ENCODE results near the gene OR5B12.

The OR5B12 gene

DNA sequence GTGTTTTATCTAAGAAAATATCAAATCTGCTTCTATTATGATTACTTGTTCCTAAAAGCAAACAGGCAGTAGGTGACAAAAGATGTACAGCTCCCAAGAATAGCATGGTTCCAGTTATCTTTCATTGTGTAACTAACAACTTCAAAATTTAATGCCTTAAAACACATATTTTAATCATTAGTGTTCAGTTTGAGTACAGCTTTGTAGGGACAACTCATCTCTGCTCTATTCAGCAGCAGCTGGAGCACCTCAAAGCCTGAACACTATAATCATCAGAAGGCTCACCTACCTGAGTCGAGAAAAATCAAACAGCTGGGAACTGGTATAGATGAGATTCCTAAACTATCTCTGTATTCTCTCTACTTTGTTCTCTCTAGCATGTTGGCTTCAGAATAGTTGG, 24.3 kb upstream of the OR5B12 start:
- TF ChIP-seq, protein P1, sequence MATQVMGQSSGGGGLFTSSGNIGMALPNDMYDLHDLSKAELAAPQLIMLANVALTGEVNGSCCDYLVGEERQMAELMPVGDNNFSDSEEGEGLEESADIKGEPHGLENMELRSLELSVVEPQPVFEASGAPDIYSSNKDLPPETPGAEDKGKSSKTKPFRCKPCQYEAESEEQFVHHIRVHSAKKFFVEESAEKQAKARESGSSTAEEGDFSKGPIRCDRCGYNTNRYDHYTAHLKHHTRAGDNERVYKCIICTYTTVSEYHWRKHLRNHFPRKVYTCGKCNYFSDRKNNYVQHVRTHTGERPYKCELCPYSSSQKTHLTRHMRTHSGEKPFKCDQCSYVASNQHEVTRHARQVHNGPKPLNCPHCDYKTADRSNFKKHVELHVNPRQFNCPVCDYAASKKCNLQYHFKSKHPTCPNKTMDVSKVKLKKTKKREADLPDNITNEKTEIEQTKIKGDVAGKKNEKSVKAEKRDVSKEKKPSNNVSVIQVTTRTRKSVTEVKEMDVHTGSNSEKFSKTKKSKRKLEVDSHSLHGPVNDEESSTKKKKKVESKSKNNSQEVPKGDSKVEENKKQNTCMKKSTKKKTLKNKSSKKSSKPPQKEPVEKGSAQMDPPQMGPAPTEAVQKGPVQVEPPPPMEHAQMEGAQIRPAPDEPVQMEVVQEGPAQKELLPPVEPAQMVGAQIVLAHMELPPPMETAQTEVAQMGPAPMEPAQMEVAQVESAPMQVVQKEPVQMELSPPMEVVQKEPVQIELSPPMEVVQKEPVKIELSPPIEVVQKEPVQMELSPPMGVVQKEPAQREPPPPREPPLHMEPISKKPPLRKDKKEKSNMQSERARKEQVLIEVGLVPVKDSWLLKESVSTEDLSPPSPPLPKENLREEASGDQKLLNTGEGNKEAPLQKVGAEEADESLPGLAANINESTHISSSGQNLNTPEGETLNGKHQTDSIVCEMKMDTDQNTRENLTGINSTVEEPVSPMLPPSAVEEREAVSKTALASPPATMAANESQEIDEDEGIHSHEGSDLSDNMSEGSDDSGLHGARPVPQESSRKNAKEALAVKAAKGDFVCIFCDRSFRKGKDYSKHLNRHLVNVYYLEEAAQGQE (IDR thresholded peaks at IDR 0.05; ENCODE audit: insufficient read depth in 1 of 2, low read depth in 2 of 2, low read length in 2 of 2): no peak
- no peak for TF ChIP-seq POLR2AphosphoS5 (IDR thresholded peaks at IDR 0.05; ENCODE audit: low read depth, low read length)
- TF ChIP-seq TAF1 (IDR thresholded peaks at IDR 0.05; ENCODE audit: borderline replicate concordance, insufficient read depth, low read length): no peak
- no peak for TF ChIP-seq SIN3A (IDR thresholded peaks at IDR 0.05; ENCODE audit: borderline replicate concordance, insufficient read depth, low read length)
- no peak for TF ChIP-seq FOXP2 (optimal IDR thresholded peaks at IDR 0.05; ENCODE audit: borderline replicate concordance, extremely low read depth, extremely low read length, insufficient read depth)

DNA sequence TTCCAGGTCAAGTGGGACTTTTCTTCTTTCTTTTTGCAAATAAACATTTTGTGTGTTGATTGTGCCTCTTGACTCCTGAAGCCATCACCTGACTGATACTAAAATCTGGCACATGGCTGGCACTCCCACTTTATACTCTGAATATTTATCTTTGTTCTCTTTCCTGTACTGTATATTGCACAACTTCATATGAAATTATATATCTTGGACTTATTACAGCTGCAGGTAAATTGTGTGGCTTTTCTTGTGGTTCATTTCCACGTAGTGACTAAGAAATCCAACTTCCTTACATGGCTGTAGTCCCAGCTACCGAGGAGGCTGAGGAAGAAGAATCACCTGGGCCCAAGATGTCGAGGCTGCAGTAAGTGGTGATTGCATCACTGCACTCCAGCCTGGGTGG, 23.7 kb upstream of the OR5B12 start:
- no peak for TF ChIP-seq POLR2AphosphoS5 (IDR thresholded peaks at IDR 0.05; ENCODE audit: low read depth, low read length)
- TF ChIP-seq FOXP2 (optimal IDR thresholded peaks at IDR 0.05; ENCODE audit: borderline replicate concordance, extremely low read depth, extremely low read length, insufficient read depth): no peak

DNA sequence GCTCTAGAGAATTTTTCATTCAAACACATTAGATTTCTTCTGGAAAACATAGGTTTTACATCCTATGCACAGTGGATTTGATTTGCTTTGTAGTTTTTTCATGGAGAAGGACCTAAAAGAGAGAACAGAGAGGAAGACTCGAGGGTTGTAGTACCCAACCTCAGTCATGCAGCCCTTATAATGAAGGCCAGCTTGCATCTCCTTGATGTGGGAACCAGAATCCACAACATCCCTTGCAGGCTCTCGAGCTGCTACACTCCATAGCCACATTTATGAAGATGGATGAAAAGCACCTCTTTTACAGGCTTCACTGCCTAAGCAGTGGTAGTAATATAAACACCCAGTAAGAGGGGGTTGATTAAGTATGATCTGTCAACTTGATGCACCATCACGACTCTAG, 9.5 kb upstream of the OR5B12 start:
- TF ChIP-seq TAF1 (IDR thresholded peaks at IDR 0.05; ENCODE audit: borderline replicate concordance, insufficient read depth, low read length): no peak
- no peak for TF ChIP-seq SIN3A (IDR thresholded peaks at IDR 0.05; ENCODE audit: borderline replicate concordance, insufficient read depth, low read length)
- TF ChIP-seq, protein P1 (IDR thresholded peaks at IDR 0.05; ENCODE audit: insufficient read depth in 1 of 2, low read depth in 2 of 2, low read length in 2 of 2): no peak
- TF ChIP-seq POLR2AphosphoS5 (IDR thresholded peaks at IDR 0.05; ENCODE audit: low read depth, low read length): no peak
- TF ChIP-seq FOXP2 (optimal IDR thresholded peaks at IDR 0.05; ENCODE audit: borderline replicate concordance, extremely low read depth, extremely low read length, insufficient read depth): no peak

DNA sequence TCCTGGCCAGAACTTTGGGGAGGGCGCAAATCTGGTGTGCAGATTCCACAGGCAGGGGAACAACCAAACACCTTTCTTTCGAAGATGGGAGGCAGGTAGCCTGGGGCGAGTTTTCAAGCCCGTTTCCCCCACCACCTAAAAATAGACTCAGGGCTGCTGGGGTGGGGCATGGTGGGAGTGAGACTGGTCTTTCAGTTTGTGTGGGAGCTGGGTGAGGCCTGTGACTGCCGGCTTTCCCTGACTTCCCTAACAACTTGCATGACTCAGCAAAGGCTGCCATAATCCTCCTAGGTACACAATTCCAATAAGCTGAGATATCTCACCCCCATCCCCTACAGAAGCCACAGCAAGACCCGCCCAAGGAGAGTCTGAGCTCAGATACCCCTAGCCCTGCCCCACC, 4.3 kb upstream of the OR5B12 start:
- TF ChIP-seq, protein P1 (IDR thresholded peaks at IDR 0.05; ENCODE audit: insufficient read depth in 1 of 2, low read depth in 2 of 2, low read length in 2 of 2): no peak
- TF ChIP-seq FOXP2 (optimal IDR thresholded peaks at IDR 0.05; ENCODE audit: borderline replicate concordance, extremely low read depth, extremely low read length, insufficient read depth) (no peak), SIN3A (IDR thresholded peaks at IDR 0.05; ENCODE audit: borderline replicate concordance, insufficient read depth, low read length) (no peak), TAF1 (IDR thresholded peaks at IDR 0.05; ENCODE audit: borderline replicate concordance, insufficient read depth, low read length) (no peak), POLR2AphosphoS5 (IDR thresholded peaks at IDR 0.05; ENCODE audit: low read depth, low read length) (no peak)

DNA sequence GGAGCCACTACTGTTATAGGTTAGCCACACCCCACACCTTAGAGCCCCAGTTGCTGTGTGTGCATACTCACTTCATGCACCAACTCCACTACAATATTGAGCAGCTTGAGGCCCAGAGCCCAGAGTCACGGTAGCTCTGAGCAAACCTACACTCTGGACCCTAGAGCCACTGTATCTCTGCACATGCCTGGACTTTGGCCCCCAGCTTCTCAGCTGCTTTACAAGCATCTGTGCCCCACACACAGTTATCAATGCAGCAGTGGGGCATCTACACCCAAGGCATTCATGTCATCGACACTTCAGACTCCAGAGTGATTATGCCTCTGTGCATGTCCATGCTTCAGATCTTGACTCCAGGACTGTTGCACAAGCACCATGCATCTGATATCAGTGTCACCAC, 2.3 kb upstream of the OR5B12 start:
- TF ChIP-seq FOXP2 (optimal IDR thresholded peaks at IDR 0.05; ENCODE audit: borderline replicate concordance, extremely low read depth, extremely low read length, insufficient read depth) (no peak), POLR2AphosphoS5 (IDR thresholded peaks at IDR 0.05; ENCODE audit: low read depth, low read length) (no peak), SIN3A (IDR thresholded peaks at IDR 0.05; ENCODE audit: borderline replicate concordance, insufficient read depth, low read length) (no peak), TAF1 (IDR thresholded peaks at IDR 0.05; ENCODE audit: borderline replicate concordance, insufficient read depth, low read length) (no peak)
- TF ChIP-seq, protein P1 (IDR thresholded peaks at IDR 0.05; ENCODE audit: insufficient read depth in 1 of 2, low read depth in 2 of 2, low read length in 2 of 2): no peak

Measured in PFSK-1 (cell line).